ENCODE measurements around the gene TM4SF1.

DNA sequence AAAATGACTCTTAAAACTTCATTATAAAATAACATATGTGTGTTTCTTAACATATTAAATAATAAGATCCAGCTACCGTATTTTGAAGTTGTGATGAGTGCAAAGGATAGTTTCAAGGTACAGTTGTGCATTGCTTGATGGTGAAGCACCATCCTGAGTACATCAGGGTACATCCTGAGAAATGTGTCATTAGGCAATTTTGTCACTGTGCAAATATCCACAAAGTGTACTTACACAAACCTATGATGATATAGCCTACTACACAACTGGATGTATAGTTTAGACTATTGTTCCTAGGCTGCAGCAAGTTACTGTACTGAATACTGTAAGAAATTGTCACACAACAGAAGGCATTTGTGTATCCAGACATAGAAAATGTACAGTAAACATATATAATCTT lies 20.8 kb upstream of the TM4SF1 start:
- TF ChIP-seq CTCF (IDR thresholded peaks at IDR 0.05) = no peak
- no peak for TF ChIP-seq EZH2 (IDR thresholded peaks at IDR 0.05)
